Gastrocnemius medialis (tissue), 4 donors: ENCODE measurements around the gene SMG5.

Source experiments
- CTCF ChIP-seq, 5 experiments: fragments of 450-650 bp in 3 of 5; fragments of 200-600 bp in 2 of 5; sonication (generic) in 2 of 5; IDR thresholded peaks in 4 of 5; conservative IDR thresholded peaks in 1 of 5; 1 replicate in 4 of 5; 2 replicates in 1 of 5; pipeline ENCODE4 v1.5.1; 2016 to 2019; ENCODE audit warnings: antibody characterized with exemption in 5 of 5, mild to moderate bottlenecking in 3 of 5, moderate library complexity in 3 of 5
- POLR2A ChIP-seq, 2 donors: fragments of 450-650 bp; IDR thresholded peaks; one replicate each; pipeline ENCODE4 v1.6.1; 2017; ENCODE audit warnings: antibody characterized with exemption in 2 of 2, mild to moderate bottlenecking in 2 of 2, moderate library complexity in 2 of 2

- TF ChIP-seq CTCF (IDR thresholded peaks at IDR 0.05 in 4 of 5, conservative IDR thresholded peaks at IDR 0.05 in 1 of 5) = no peak
- TF ChIP-seq POLR2A (IDR thresholded peaks at IDR 0.05) = no peak
These were observed 64.8 kb downstream of the SMG5 start for GRCh38 chr1:156217871-156218270.
